ENCODE results near the gene CDC73. TPM values are rescaled to one million over a fixed set of nuclear protein-coding genes. Genes with fewer than 3 reads are reported as not detected.

Gene CDC73
- total and polyA plus RNA-seq, 9 of the 15 experiments (the other 6 are each of a cell fraction or from before 2014, with no cell fraction given), result 19.0 to 61.7 (median 30.1) TPM

DNA sequence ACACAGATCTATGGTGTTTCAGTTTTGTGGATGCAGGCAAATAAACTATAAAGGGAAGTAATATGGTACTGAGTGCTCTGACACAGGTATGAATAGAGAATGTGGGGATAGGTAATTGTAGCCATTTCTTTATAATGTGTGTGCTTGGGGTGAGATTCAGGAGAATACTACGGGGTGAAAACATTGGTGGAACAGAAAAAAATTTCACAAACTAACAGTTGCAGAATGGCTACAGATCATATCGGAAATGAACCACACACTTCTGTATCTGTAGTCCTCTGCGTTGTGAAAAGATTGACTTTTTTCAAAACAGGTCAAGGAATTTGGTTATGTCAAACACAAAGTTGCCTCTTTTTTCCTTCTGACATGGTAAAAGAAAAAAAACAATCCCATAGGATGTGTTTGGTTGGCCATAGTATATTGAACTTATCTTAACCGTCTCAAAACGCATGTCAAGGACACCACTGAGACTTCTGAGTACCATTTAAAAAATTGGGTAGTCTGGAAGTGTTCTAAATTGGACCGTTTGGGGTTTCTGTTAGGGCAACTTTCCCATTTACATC lies 1.1 kb upstream of the CDC73 start (continued):
- TF ChIP-seq, protein P1, sequence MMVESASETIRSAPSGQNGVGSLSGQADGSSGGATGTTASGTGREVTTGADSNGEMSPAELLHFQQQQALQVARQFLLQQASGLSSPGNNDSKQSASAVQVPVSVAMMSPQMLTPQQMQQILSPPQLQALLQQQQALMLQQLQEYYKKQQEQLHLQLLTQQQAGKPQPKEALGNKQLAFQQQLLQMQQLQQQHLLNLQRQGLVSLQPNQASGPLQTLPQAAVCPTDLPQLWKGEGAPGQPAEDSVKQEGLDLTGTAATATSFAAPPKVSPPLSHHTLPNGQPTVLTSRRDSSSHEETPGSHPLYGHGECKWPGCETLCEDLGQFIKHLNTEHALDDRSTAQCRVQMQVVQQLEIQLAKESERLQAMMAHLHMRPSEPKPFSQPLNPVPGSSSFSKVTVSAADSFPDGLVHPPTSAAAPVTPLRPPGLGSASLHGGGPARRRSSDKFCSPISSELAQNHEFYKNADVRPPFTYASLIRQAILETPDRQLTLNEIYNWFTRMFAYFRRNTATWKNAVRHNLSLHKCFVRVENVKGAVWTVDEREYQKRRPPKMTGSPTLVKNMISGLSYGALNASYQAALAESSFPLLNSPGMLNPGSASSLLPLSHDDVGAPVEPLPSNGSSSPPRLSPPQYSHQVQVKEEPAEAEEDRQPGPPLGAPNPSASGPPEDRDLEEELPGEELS (CRISPR knock-in tag; IDR thresholded peaks at IDR 0.05; ENCODE audit: borderline replicate concordance), result no peak
- TF ChIP-seq CXXC5 (CRISPR knock-in tag; IDR thresholded peaks at IDR 0.05) (peak; percentile 7; the same call in 1 of the 2 replicates), BRD9 (IDR thresholded peaks at IDR 0.05; ENCODE audit: low read depth, partially characterized antibody) (peak; percentile 59), BACH1 (tag; IDR thresholded peaks at IDR 0.05) (0 out of 2 replicates have a peak, but pooled peaks have one; percentile 27), DPF2 (IDR thresholded peaks at IDR 0.05) (peak; percentile 58; the same call in 1 of the 2 replicates), CC2D1A (IDR thresholded peaks at IDR 0.05) (0 out of 2 replicates have a peak, but pooled peaks have one; percentile 18), ZNF12 (CRISPR knock-in tag; IDR thresholded peaks at IDR 0.05) (no peak), NUFIP1 (IDR thresholded peaks at IDR 0.05; ENCODE audit: partially characterized antibody) (peak; percentile 11), TGIF2 (CRISPR knock-in tag; IDR thresholded peaks at IDR 0.05) (no peak), STAT5A (IDR thresholded peaks at IDR 0.05; ENCODE audit: borderline replicate concordance, low read length) (no peak), SRSF1 (IDR thresholded peaks at IDR 0.05; ENCODE audit: low read depth, low read length) (no peak), LEF1 (IDR thresholded peaks at IDR 0.05) (no peak; the same call in 1 of the 2 replicates), CHD4 (IDR thresholded peaks at IDR 0.05; ENCODE audit: insufficient read depth, insufficient replicate concordance, low read depth, low read length, poor library complexity, severe bottlenecking) (no peak), ZNF140 (CRISPR knock-in tag; IDR thresholded peaks at IDR 0.05) (no peak), POLR2G (IDR thresholded peaks at IDR 0.05; ENCODE audit: low read depth, low read length) (no peak), TCF3 (CRISPR knock-in tag; IDR thresholded peaks at IDR 0.05) (0 out of 2 replicates have a peak, but pooled peaks have one; percentile 17), ZNF124 (CRISPR knock-in tag; IDR thresholded peaks at IDR 0.05) (no peak), SMAD3 (CRISPR knock-in tag; conservative IDR thresholded peaks at IDR 0.05) (no peak), ZNF324 (CRISPR knock-in tag; IDR thresholded peaks at IDR 0.05) (no peak), POLR2A (conservative IDR thresholded peaks at IDR 0.05) (peak; percentile 10; the same call in 1 of the 2 replicates), ZNF830 (CRISPR knock-in tag; IDR thresholded peaks at IDR 0.05) (no peak)
- TF ChIP-seq, protein P2, sequence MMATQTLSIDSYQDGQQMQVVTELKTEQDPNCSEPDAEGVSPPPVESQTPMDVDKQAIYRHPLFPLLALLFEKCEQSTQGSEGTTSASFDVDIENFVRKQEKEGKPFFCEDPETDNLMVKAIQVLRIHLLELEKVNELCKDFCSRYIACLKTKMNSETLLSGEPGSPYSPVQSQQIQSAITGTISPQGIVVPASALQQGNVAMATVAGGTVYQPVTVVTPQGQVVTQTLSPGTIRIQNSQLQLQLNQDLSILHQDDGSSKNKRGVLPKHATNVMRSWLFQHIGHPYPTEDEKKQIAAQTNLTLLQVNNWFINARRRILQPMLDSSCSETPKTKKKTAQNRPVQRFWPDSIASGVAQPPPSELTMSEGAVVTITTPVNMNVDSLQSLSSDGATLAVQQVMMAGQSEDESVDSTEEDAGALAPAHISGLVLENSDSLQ (IDR thresholded peaks at IDR 0.05), result no peak
- TF ChIP-seq, protein P3, sequence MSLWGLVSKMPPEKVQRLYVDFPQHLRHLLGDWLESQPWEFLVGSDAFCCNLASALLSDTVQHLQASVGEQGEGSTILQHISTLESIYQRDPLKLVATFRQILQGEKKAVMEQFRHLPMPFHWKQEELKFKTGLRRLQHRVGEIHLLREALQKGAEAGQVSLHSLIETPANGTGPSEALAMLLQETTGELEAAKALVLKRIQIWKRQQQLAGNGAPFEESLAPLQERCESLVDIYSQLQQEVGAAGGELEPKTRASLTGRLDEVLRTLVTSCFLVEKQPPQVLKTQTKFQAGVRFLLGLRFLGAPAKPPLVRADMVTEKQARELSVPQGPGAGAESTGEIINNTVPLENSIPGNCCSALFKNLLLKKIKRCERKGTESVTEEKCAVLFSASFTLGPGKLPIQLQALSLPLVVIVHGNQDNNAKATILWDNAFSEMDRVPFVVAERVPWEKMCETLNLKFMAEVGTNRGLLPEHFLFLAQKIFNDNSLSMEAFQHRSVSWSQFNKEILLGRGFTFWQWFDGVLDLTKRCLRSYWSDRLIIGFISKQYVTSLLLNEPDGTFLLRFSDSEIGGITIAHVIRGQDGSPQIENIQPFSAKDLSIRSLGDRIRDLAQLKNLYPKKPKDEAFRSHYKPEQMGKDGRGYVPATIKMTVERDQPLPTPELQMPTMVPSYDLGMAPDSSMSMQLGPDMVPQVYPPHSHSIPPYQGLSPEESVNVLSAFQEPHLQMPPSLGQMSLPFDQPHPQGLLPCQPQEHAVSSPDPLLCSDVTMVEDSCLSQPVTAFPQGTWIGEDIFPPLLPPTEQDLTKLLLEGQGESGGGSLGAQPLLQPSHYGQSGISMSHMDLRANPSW (CRISPR knock-in tag; IDR thresholded peaks at IDR 0.05), result no peak
- TF ChIP-seq, protein P4, sequence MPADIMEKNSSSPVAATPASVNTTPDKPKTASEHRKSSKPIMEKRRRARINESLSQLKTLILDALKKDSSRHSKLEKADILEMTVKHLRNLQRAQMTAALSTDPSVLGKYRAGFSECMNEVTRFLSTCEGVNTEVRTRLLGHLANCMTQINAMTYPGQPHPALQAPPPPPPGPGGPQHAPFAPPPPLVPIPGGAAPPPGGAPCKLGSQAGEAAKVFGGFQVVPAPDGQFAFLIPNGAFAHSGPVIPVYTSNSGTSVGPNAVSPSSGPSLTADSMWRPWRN (IDR thresholded peaks at IDR 0.05; ENCODE audit: low read depth), result peak; percentile 27; the same call in 1 of the 2 replicates
